GM11168 (cell line): ENCODE results near the gene LINC01488.

ENCODE experiments used
- in situ Hi-C: fragments of 300-500 bp; cut with MboI; formaldehyde crosslinking; loops from one replicate; pipeline ENCODE4 v1.12.0; 2022; ENCODE audit warnings: low sequenced_read_pairs; ENCODE audit not compliant: unreplicated experiment

LINC01488 gene

DNA sequence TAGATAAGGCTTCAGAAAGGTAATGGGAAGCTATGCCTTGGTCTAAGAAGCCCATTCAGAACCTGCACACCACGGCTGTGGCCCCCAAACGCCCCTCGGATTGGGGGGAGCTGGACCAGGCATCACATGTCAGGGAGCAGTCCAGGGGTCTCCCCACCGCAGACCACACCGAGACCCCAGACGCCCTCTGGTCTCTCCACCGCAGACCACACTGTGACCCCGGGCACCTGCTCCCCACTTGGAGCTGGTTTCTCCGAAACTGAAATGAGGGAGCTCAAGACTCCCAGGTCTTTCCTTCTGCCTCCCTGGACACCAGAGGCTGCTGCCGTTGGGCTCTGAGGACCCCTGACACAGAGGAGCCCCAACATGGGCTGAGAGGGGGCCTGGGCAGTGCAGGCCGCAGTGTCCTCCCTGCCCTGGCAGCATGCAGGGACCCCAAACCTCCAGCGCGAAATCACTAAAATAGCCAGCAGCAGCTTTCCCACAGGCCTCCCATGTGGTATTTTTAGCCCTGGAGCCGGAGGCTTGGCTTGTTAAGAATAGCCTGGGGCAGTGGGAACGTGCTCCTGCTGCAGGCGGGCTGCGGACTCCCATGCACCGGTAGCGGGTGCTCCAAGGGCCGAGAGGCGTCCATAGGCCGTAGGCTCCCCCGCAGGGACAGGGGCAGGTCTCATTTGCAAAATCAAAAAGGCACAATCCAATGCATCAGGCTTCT lies 7.7 kb downstream of the LINC01488 start:
- in situ Hi-C loops = no loop called here

DNA sequence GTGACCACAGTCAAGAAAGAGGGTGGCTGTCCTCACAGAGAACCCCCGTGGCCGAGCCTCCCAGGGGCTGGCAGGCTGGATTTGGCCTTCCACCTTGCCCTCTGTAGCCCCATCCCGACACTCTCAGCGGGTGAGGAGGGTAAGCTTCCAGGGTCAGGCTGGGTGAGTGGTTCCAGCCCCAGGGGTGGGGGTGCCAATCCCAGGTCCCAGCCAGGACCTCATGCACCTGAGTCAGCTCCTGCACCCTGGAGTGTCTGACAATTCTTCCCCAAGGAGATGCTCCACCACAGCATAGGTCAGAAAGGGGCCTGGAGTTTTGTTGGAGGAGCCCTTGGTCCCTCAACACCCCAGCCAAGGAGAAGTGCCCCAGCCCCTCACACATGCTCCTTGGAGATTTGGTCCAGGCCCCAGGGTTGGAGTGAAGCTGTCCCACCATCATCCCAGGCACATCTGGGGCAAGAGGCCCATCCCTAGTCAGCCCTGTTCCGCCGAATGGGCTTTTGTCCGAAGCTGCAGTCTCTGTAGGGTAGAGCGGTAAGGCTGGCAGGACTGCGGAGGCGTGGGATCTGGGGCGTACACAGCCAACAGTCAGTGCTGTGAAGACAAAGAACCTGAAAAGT lies 8.4 kb downstream of the LINC01488 start:
- in situ Hi-C loops = no loop called here

DNA sequence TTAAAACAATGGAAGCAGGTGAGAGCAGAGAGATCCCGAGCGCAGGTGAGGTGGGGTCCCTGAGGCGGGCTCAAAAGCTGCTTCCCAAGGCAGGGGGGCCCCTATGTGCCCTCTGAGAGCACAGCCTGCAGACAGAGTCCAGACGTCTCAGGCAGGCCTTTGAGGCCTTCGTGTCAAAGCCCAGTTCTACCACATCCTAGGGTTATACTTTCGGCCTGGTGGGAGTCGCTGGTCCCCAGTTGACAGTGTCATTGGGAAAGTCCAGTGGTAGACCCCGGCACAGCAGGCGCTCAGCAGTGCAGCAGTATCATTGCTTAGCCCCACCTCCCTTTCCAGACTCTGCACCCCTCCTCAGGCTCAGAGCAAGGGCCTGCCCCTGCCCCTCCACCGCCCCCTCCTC lies 9.1 kb downstream of the LINC01488 start:
- in situ Hi-C loops = no loop called here

DNA sequence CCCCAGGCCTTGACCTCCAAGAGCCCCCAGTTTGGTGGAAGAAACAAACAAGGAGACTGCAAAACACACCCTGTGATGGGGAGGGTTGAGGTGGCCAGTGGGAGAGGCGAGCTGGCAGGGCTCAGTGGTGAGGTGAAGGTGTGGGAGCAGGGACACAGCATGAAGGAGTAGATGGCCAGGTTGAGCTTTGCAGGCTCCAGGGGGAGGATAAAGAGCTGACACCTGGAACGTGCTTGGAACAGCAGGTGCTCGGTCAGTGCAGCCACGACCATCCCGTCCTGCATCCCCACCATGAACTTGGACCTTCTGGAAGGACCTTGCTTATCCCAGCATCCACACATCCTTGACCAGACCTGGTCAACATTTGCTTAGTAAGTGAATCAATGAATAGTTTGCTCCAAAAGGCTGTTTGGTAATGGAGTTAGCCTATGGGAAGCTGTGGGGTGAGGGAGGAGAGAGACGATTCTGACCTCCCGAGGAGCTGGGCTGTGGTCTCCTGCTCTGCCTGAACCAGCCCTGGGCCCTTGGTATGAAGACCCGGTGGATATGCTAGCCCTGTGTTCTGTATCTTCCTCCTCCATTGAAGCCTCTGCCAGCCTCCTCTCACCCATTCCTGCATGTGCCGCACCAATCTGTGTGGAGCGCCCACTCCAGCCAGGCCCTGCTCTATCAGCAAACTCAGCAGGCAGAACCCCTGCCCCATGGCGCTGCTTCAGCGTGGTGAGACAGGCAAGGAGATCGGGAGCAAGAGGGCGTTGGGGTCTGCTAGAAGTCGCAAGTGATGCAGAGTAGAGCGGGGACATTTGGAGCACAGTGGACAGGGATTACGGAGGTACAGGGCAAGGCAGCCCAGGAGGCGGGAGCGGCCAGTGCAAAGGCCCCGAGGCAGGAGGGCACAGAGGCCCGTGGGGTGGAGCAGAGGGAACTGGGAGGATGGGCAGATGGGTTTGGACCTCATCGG lies 9.9 kb downstream of the LINC01488 start:
- in situ Hi-C loops = no loop called here

DNA sequence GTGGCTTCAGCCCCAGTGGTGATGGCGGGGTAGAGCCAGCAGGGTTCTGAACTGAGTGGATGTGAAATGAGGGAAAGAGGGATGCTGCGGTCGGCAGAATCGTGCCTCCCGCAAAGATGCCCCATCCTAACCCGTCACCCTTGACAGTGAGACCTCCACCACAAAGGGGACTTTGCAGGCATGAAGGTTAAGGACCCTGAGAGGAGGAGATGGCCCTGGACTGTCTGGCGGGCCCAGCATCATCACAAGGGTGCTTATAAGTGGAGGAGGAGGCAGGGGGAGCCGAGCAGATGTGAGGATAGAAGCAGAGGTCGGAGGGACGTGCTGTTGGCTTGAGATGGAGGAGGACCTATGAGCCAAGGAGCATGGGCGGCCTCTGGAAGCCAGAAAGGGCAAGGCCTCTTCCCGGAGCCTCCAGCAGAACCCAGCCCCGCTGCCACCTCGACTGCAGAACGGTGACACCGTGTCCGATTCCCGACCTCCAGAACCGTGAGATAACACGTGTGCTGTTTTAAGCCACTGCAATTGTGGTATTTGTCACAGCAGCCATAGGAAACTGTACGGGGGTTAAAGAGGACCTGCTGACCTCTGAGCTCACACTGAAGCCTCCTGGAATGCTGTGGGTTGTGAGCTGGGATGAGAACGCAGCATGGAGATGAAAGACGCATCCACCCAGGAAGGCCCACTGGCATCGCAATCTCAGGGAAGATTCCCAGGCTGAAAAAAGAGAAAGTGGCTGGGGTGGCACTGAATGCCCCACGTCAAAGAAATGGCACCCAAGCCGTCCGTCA lies 10.9 kb downstream of the LINC01488 start:
- in situ Hi-C loops = no loop called here

DNA sequence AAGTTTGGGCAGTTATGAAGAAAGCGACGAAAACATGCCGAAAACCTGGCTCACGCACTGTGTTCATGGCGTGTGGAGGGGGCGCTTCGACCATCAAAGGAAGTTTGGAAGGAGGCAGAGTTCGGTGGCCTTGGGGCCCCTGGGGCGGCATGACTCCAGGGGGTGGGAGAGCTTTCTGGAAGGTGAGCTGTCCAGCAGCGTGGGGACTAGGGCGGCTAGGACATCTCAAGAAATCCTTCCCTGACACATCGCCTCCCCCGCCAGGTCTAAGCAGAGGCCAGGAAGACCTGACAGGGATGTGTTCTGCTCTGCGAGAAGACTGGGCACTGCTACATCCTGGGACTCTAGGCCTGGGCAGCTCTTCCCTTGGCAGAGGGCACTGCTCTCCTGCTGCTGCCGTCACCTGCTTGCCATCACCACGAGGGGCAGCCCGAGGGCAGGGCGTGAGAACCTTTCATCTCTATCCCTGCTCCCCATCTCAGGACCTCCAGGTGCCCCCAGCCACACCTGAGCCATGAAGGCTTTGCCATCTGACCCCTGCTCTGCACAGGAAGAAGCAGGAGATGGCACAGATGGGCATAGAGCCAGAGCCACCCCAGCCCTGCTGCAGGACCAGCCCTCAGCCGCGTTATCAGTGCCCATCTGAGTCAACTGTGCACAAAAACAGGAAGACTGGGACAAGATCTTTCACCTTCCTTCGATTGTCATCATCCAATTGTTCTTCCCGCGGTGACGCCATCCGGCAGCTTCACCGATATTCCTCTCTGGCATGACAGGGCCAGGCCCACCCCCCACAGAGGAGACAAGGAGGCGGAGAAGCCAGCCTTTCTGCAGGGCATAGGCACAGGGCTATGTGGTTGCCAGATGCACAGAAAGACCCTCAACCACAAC lies 12.7 kb downstream of the LINC01488 start:
- in situ Hi-C loops = no loop called here

DNA sequence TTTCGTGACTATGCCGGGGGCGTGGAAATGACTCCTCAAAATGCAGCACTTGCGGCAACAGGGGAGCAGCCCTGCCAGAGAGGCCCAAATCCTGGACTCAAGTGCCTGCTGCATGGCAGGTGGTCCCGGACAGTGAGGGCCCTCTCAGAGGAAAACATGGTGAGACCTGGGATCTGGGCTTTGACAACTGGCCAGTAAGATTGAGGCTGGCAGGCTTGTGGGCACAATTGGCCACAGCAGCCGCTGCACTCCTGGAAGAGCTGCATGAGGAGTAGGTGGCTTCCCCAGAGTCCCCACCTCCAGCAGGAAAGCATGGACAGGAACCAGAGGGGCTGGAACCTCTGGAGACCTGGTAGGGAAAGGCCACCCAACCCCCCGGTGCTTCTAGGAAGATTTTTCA lies 13.4 kb downstream of the LINC01488 start:
- in situ Hi-C loops = no loop called here

DNA sequence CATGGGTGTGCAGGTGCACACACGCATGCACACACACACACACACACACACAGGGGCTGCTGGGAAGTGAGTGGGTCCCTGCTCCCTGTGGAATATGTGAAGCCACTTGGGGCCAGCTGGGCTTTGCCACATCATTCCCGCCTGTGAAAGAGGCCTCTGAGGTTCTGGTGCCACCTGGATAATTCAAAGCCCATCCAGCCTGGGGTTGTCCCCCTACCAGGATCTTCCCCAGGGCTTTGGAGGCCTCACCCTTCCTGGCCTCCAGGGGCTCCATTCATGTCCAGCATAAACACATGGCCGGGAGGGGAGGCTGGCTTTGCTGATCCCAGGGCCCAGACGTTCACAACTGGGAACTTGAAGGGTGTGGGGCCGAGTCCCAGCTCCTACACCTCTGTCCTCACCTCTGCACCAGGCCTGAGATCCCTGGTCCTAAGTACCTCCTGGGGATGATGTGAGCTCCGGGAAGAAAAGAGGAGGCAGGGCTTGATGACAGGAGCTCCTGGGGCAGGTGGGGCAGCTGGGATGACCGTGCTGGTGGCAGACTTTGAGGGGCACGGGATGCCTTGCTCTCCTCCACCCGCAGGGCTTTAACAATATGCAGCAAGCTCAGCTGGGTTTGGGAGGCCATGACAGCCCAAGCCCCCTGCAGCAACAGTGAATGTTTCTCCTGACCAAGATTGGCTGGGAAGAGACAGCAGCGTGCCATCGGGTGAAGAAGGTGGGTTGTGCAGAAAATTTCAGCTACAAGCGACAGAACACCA lies 14.2 kb downstream of the LINC01488 start:
- in situ Hi-C loops = no loop called here

DNA sequence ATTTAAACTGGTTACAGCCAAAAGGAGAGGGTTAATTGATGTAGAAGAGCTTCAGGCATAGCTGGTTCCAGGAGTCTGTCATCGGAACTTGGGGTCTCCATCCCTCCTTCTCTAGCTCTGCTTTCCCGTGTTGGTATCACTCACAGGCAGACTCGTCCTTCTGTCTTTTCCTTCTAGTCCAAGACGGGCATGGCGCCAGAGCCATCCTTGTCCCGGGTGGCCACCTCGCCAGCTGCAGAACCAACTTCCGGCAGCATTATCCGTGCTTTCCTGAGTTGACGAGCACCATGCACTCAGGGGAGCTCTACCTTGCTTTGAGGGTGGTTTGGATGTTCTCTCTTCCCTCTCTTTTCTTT lies 14.7 kb downstream of the LINC01488 start:
- in situ Hi-C loops = no loop called here

DNA sequence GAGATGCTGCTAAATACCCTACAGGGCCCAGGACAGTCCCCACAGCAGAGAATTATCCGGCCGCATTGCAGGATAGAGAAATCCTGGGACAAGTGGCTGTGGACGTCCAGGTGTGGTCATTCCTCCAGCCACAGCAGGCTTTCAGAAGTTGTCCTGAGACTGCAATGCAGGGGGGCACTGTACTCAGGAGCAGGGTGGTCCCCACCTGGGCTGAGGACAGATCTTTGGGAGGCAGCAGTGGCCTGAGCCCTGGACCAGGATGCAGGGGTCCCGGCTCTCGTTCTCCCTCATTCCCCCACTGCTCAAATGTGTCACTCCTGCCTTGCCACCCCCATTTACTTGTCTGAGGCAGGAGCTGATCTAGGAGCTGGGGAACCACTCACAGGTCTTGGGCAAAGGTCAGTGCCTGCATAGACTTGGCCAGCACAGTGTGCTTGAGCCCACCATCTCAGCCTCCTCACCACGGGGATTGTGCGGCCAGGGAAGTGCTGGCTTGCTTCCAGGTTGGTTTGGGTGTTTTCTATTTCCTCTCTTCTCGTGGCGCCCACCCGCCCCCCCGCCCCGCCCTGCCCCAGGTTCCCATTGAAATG lies 15.3 kb downstream of the LINC01488 start:
- in situ Hi-C loops = no loop called here

DNA sequence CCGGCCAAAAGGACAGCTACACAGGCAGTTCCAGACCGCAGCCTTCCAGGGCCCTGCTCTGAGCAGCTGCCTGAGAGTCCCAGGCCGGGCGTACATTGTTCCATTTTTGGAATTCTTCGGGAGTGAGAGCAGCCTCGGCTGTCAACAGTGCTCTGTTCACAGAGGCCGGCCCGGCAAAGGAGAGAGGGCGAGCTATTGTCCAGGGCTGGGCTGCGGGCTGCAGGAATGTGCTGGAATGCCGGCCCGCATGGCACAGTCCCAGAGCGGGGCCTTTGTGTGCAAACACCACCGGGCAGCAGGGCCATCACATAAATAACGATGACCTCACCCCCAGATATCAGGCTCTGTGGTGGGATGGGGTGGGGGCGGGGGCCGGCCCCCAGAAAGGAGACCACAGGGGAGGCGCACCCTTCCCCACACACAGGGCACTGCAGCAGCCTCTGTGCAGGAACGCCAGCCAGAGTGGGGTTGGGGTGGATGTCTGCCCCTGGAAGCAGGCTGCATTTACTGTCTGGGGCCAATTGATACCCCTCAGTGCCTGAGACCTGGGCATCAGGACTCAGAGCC lies 15.8 kb downstream of the LINC01488 start:
- in situ Hi-C loops = no loop called here

DNA sequence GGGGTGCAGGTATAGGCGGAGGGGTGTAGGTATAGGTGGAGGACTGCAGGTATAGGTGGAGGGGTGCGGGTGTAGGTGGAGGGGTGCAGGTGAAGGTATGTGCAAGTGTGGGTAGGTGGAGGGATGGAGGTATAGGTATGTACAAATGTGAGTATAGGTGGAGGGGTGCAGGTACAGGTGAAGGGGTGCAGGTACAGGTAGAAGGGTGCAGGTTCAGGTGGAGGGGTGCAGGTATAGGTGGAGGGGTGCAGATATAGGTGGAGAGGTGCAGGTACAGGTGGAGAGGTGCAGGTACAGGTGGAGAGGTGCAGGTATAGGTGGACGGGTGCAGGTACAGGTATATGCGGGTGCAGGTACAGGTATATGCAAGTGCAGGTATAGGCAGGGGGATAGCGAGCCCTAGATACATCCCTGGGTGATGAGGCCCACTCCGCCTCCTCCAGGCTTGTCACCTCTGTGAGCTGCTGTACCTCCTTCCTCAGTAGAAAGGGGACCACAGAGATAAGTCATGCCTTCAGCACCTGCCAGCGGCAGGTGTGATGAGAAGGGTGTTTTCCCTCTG lies 17.2 kb downstream of the LINC01488 start:
- in situ Hi-C loops = no loop called here

DNA sequence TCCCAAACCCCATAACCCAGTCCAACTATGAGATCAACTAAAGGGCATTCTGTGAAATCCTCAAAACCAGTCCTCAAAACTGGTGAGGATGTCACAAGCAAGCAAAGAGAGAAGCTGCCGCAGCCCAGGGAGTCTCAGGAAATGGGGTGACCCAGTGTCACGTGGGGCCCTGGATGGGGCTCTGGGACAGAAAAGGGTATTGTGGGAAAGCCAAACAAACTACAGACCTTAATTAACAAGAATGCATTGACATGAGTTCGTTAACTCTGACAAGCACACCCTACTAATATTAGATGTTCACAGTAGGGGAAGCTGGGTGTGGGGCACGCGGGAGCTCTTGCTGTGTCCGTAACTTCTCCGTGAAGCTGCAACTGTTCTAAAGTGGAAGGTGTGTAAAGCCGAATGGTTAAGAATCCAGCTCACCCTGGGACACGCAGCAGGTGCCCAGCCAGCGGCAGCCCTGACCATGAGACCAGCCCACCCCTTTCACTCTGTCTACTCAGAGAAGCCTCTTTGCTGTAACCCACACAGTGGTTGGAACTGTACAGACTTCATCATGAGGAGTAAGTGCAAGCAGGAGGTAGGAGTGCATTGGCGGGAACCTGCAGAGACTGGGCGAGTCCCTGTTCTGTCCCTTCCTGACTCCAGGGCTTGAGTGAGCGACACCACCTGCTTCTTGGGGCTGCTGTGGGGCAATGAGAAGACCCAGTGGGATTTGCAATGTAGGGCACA lies 17.9 kb downstream of the LINC01488 start:
- in situ Hi-C loops = no loop called here

DNA sequence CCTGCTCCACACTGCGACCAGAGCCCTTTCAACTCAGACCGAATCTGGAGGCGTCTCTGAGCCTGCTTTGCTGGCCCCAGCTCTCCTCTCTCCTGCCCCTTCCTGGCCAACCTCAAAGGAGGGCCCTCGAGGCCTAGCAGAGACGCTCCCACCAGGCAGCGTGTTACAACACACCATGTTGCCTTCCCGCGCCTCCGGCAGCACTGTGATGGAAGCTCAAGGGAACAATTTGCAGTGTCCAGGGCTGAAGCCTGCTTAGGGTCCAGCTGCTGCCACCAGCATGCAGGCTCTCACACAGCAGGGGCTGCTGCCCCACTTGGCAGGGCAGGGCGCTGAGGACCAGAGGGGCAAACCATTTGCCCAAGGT lies 18.4 kb downstream of the LINC01488 start:
- in situ Hi-C loops = no loop called here

DNA sequence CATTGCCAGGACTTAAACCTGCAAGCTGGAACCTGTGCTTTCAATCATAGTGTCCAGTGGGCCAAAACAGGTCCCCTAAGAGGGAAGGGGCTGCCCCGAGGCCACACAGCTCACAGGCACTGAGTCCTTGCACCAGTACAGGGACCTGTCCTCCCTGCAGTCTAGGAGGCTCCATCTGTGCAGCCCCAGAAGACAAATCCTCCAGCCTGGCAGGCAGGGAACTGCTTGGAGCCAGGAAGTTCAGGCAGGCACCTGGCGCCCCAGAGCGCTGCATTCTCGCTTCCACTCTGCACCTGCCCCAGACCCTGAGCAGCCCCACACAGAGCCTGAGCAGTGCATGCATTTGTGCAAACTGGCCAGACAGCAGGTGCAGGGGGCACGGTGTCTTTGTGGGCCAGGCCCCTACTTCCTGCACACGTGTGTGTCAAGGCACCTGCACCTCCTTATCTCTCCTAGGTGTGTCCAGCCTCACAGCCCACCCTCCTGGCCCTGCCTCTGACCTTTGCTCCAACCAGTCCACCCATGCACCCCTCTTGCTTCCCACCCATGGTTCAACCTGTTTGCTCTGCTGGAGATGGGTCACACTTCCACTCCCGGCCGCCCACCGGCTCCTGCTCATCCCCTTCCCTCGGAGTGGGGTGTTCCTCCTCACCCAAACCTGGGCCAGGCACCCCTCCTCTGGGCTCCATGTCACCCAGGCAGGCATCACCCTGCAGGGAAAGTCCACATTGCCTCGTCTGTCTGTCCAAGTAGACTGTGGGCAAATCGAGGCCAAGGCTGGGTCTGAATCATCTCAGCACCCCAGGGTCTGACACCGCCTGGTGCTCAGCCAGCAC lies 19.0 kb downstream of the LINC01488 start:
- in situ Hi-C loops = no loop called here

DNA sequence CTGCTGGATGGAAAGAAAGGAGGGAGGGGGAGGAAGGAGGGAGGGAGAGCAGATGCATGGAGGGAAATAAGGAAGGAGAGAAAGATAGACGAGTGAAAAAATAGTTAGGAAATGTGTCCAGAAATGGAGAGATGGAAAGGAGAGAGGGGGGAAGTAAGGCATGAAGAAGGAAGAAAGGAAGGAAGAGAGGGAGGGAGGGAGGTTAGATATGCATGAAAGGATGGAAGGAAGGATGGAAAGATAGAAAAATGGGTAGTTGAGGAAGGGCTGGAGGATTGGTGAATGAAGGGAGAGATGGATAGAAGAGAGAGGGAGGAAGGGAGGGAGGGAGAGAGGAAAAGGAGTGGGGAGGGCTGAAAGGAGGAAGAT lies 19.6 kb downstream of the LINC01488 start:
- in situ Hi-C loops = no loop called here
